GM12878 (cell line): ENCODE measurements around the gene TUBD1. TPM values are rescaled to one million over a fixed set of nuclear protein-coding genes. Genes with fewer than 3 reads are reported as not detected.

Experiments used
- BACH1 ChIP-seq: fragments of 450-650 bp; IDR thresholded peaks from 2 replicates; pipeline ENCODE4 v1.6.1; 2017; ENCODE audit warnings: mild to moderate bottlenecking, borderline replicate concordance
- CEBPB ChIP-seq, 2 experiments: fragments of 150-350 bp in 1 of 2; IDR thresholded peaks; 2 replicates each; pipeline ENCODE4 v1.6.1; 2012 to 2014; ENCODE audit warnings: low read depth in 2 of 2, low read length in 2 of 2, borderline replicate concordance in 1 of 2, inconsistent platforms in 1 of 2
- CHD2 ChIP-seq: IDR thresholded peaks from 2 replicates; pipeline ENCODE4 v1.6.1; 2011; ENCODE audit warnings: low read depth, low read length, improper control_type of control experiment, borderline replicate concordance
- EP300 ChIP-seq, 2 experiments: fragments of 150-350 bp in 1 of 2; IDR thresholded peaks; 2 replicates each; pipeline ENCODE4 v1.6.1; 2011 to 2012; ENCODE audit warnings: low read depth in 2 of 2, low read length in 2 of 2, borderline replicate concordance in 1 of 2, improper control_type of control experiment in 1 of 2, inconsistent platforms in 1 of 2; ENCODE audit not compliant: control insufficient read depth in 1 of 2
- GATAD2B ChIP-seq: fragments of 450-650 bp; conservative IDR thresholded peaks from 2 replicates; pipeline ENCODE4 v1.6.1; 2017; ENCODE audit warnings: low read depth, mild to moderate bottlenecking, moderate library complexity
- IKZF1 ChIP-seq: fragments of 450-650 bp; conservative IDR thresholded peaks from 2 replicates; pipeline ENCODE4 v1.6.1; 2017; ENCODE audit warnings: antibody characterized with exemption, mild to moderate bottlenecking
- KAT2A ChIP-seq: conservative IDR thresholded peaks from 2 replicates; pipeline ENCODE4 v1.6.1; 2011; ENCODE audit warnings: low read depth, low read length; ENCODE audit not compliant: control insufficient read depth
- MXI1 ChIP-seq: fragments of 150-350 bp; IDR thresholded peaks from 2 replicates; pipeline ENCODE4 v1.6.1; 2011; ENCODE audit warnings: low read depth, mild to moderate bottlenecking, inconsistent platforms, low read length, improper control_type of control experiment
- NBN ChIP-seq: fragments of 450-650 bp; IDR thresholded peaks from 2 replicates; pipeline ENCODE4 v1.6.1; 2016
- NFYA ChIP-seq: IDR thresholded peaks from 2 replicates; pipeline ENCODE4 v1.6.1; 2011; ENCODE audit warnings: low read depth, mild to moderate bottlenecking, low read length, improper control_type of control experiment, borderline replicate concordance
- NR2F1 ChIP-seq: fragments of 450-650 bp; conservative IDR thresholded peaks from 2 replicates; pipeline ENCODE4 v1.6.1; 2017; ENCODE audit warnings: mild to moderate bottlenecking
- PBX3 ChIP-seq: IDR thresholded peaks from 2 replicates; pipeline ENCODE4 v1.6.1; 2011; ENCODE audit warnings: mild to moderate bottlenecking, low read depth, low read length, moderate library complexity; ENCODE audit not compliant: insufficient replicate concordance
- POU2F2 ChIP-seq: IDR thresholded peaks from 3 replicates; pipeline ENCODE4 v1.6.1; 2011; ENCODE audit warnings: low read depth, mild to moderate bottlenecking, low read length, borderline replicate concordance
- RCOR1 ChIP-seq: conservative IDR thresholded peaks from 2 replicates; pipeline ENCODE4 v1.6.1; 2012; ENCODE audit warnings: low read depth, low read length, improper control_type of control experiment
- RUNX3 ChIP-seq: IDR thresholded peaks from 2 replicates; pipeline ENCODE4 v1.6.1; 2012; ENCODE audit warnings: low read length, inconsistent platforms
- SIX5 ChIP-seq: IDR thresholded peaks from 2 replicates; pipeline ENCODE4 v1.6.1; 2011; ENCODE audit warnings: mild to moderate bottlenecking, low read depth, low read length, moderate library complexity; ENCODE audit not compliant: severe bottlenecking
- SKIL ChIP-seq: fragments of 450-650 bp; IDR thresholded peaks from 2 replicates; pipeline ENCODE4 v1.6.1; 2017; ENCODE audit warnings: mild to moderate bottlenecking, low read depth, inconsistent platforms; ENCODE audit not compliant: poor library complexity, severe bottlenecking
- SUPT20H ChIP-seq: IDR thresholded peaks from 2 replicates; pipeline ENCODE4 v1.6.1; 2011; ENCODE audit warnings: low read depth, mild to moderate bottlenecking, low read length, moderate library complexity, borderline replicate concordance; ENCODE audit not compliant: control insufficient read depth
- SUZ12 ChIP-seq: fragments of 200-600 bp; sonication (generic); IDR thresholded peaks from one replicate; pipeline ENCODE4 v1.6.1; 2018; ENCODE audit warnings: antibody characterized with exemption, mild to moderate bottlenecking; ENCODE audit not compliant: unreplicated experiment
- ZNF24 ChIP-seq: fragments of 450-650 bp; IDR thresholded peaks from 2 replicates; pipeline ENCODE4 v1.6.1; 2017; ENCODE audit warnings: antibody characterized with exemption, mild to moderate bottlenecking
- polyA plus RNA-seq, 11 experiments: library from polyadenylated mRNA; depleted of rRNA in 4 of 11; unstranded in 6 of 11; stranded (reverse) in 5 of 11; fragments of >200 nt; fragmentation: Nextera tagmentation in 4 of 11; fragmentation: Illumina TruSeq in 1 of 11; extraction: Ambion mirVana in 4 of 11; extraction: Trizol in 1 of 11; gene quantifications; 1 replicate in 1 of 11; 2 replicates in 10 of 11; pipeline versions ENCODE4 v1.2.1 to v1.2.3, GENCODE V29; 2011 to 2016; ENCODE audit warnings: inconsistent platforms in 2 of 11, missing spikeins in 2 of 11, low read depth in 1 of 11
- total RNA-seq, 4 experiments: library from RNA; depleted of rRNA in 3 of 4; stranded (reverse); fragments of >200 nt in 3 of 4; fragmentation: Illumina TruSeq in 1 of 4; extraction: Trizol in 1 of 4; gene quantifications; 2 replicates each; pipeline versions ENCODE4 v1.2.1 to v1.2.3, GENCODE V29; 2013 to 2021
- TF ChIP-seq, protein P1 (sequence below): fragments of 450-650 bp; IDR thresholded peaks from 2 replicates; pipeline ENCODE4 v1.6.1; 2016; ENCODE audit warnings: mild to moderate bottlenecking

Gene TUBD1
- total and polyA plus RNA-seq, 10 of the 15 experiments (the other 5 are each of a cell fraction or from before 2014, with no cell fraction given) = 5.3 to 10.8 (median 8.3) TPM

GRCh38 chr17:59892924-59893675, at the start of gene TUBD1, which contains the start of gene RPS6KB1 (continued):
- TF ChIP-seq, protein P1, sequence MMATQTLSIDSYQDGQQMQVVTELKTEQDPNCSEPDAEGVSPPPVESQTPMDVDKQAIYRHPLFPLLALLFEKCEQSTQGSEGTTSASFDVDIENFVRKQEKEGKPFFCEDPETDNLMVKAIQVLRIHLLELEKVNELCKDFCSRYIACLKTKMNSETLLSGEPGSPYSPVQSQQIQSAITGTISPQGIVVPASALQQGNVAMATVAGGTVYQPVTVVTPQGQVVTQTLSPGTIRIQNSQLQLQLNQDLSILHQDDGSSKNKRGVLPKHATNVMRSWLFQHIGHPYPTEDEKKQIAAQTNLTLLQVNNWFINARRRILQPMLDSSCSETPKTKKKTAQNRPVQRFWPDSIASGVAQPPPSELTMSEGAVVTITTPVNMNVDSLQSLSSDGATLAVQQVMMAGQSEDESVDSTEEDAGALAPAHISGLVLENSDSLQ = peak; percentile 52
- TF ChIP-seq CEBPB (IDR thresholded peaks at IDR 0.05; ENCODE audit: borderline replicate concordance in 1 of 2, low read depth in 2 of 2, low read length in 2 of 2) = no peak
- TF ChIP-seq NFYA = no peak
- no peak for TF ChIP-seq SKIL
- TF ChIP-seq MXI1 = 0 out of 2 replicates have a peak, but pooled peaks have one; percentile 31
- TF ChIP-seq RUNX3 = peak; percentile 55; the same call in 1 of the 2 replicates
- TF ChIP-seq SUZ12 = no peak
- peak; percentile 100 for TF ChIP-seq IKZF1
- TF ChIP-seq POU2F2 = peak; percentile 63; the same call in 1 of the 3 replicates
- TF ChIP-seq RCOR1 = no peak
- TF ChIP-seq PBX3 = no peak
- TF ChIP-seq BACH1 = no peak; the same call in 1 of the 2 replicates
- TF ChIP-seq SUPT20H = no peak
- TF ChIP-seq ZNF24 = no peak
- no peak for TF ChIP-seq EP300 (IDR thresholded peaks at IDR 0.05; ENCODE audit: borderline replicate concordance in 1 of 2, control insufficient read depth in 1 of 2, low read depth in 2 of 2, low read length in 2 of 2)
- peak; percentile 69 for TF ChIP-seq NR2F1
- peak; percentile 73 for TF ChIP-seq SIX5
- peak; percentile 68; the same call in 1 of the 2 replicates for TF ChIP-seq NBN
- TF ChIP-seq KAT2A = no peak
- peak; percentile 89 for TF ChIP-seq GATAD2B
- no peak for TF ChIP-seq CHD2
